LNCaP clone FGC (cell line): ENCODE measurements around the gene CPAMD8.

ENCODE experiments used
- DNase-seq: peaks from one replicate; pipeline ENCODE4 v3.0.0-alpha.2; 2011; ENCODE audit warnings: low read depth
- H3K4me3 ChIP-seq: 2 replicates; pipeline ENCODE4 v1.5.1; 2011; ENCODE audit warnings: mild to moderate bottlenecking, low read depth, low read length, control low read depth
- CTCF ChIP-seq: IDR thresholded peaks from 2 replicates; pipeline ENCODE4 v1.5.1; 2012; ENCODE audit warnings: mild to moderate bottlenecking; ENCODE audit not compliant: control insufficient read depth, insufficient read depth; ENCODE audit errors: extremely low read depth

CPAMD8 gene

GRCh38 chr19:17055636-17056035, 29.0 kb upstream of the CPAMD8 start:
- DNase-seq: no peak
- H3K4me3 ChIP-seq: no peak overlapping the region
- no peak for TF ChIP-seq CTCF

- no peak for DNase-seq
- TF ChIP-seq CTCF: no peak
- no peak overlapping the region for H3K4me3 ChIP-seq
Observed at GRCh38 chr19:17054746-17055145, 28.1 kb upstream of the CPAMD8 start.

GRCh38 chr19:17052439-17052838, 25.8 kb upstream of the CPAMD8 start:
- TF ChIP-seq CTCF: peak; percentile 71
- no peak for DNase-seq
- no peak overlapping the region for H3K4me3 ChIP-seq

- no peak for DNase-seq
- TF ChIP-seq CTCF: no peak
- H3K4me3 ChIP-seq: no peak overlapping the region
Observed at GRCh38 chr19:17049711-17050280, 23.2 kb upstream of the CPAMD8 start.

- no peak for DNase-seq
Observed at GRCh38 chr19:17048885-17049453, 22.4 kb upstream of the CPAMD8 start.

GRCh38 chr19:17045907-17046502, 19.4 kb upstream of the CPAMD8 start:
- DNase-seq: no peak
- H3K4me3 ChIP-seq: no peak overlapping the region
- TF ChIP-seq CTCF: no peak

More at GRCh38 chr19:17048885-17049453, 22.4 kb upstream of the CPAMD8 start:
- no peak for TF ChIP-seq CTCF
- no peak overlapping the region for H3K4me3 ChIP-seq
